ENCODE results near the gene TESK2. TPM values are rescaled to one million over a fixed set of nuclear protein-coding genes. Genes with fewer than 3 reads are reported as not detected.

Gene TESK2
- total RNA-seq, 1 donor from 2014 or later = 14.9 TPM

DNA sequence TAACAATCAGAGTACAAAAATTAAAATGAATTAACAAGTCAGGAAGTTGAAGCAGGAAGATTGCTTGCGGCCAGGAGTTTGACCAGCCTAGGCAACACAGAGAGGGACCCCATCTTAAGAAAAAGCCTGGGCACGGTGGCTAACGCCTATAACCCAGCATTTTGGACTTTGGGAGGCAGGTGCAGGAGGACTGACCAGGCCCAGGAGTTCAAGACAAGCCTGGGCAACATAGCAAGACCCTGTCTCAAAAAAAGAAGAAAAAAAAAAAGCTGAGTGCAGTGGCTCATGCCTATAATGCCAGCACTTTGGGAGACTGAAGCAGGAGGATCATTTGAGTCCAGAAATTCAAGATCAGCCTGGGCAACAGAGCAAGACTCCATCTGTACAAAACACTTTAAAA is 38.5 kb downstream of the TESK2 start:
- H3K27ac ChIP-seq = no peak overlapping the region
- no peaks in the 10 kb centered on the region for H3F3A ChIP-seq (ENCODE audit: low read depth)
- no peaks in the 10 kb centered on the region for H3K9me3 Mint-ChIP-seq
- H3K27me3 ChIP-seq = no peaks in the 10 kb centered on the region
- H4K20me1 ChIP-seq (ENCODE audit: low read depth) = no peaks in the 10 kb centered on the region
- DNase-seq (ENCODE audit: low spot score) = no peak
- H3K9me3 ChIP-seq (ENCODE audit: low read depth) = no peaks in the 10 kb centered on the region
- H3K4me3 Mint-ChIP-seq = no peak overlapping the region
- peaks cover 2% of the 10 kb centered on the region for H3K27me3 Mint-ChIP-seq (ENCODE audit: insufficient read depth, low read depth)
- no peak overlapping the region for H3K27ac Mint-ChIP-seq
- H2AFZ ChIP-seq (replicated peaks) = no peak overlapping the region
- no peak overlapping the region for H3K9ac ChIP-seq
- H3K79me2 ChIP-seq (ENCODE audit: low read depth) = no peaks in the 10 kb centered on the region
- no peak overlapping the region for H3K4me2 ChIP-seq
- H3K4me1 ChIP-seq = no peaks in the 10 kb centered on the region
- H3K4me3 ChIP-seq = no peak overlapping the region
- no peak for TF ChIP-seq EZH2phosphoT487 (IDR thresholded peaks at IDR 0.05)
- TF ChIP-seq, protein P1, sequence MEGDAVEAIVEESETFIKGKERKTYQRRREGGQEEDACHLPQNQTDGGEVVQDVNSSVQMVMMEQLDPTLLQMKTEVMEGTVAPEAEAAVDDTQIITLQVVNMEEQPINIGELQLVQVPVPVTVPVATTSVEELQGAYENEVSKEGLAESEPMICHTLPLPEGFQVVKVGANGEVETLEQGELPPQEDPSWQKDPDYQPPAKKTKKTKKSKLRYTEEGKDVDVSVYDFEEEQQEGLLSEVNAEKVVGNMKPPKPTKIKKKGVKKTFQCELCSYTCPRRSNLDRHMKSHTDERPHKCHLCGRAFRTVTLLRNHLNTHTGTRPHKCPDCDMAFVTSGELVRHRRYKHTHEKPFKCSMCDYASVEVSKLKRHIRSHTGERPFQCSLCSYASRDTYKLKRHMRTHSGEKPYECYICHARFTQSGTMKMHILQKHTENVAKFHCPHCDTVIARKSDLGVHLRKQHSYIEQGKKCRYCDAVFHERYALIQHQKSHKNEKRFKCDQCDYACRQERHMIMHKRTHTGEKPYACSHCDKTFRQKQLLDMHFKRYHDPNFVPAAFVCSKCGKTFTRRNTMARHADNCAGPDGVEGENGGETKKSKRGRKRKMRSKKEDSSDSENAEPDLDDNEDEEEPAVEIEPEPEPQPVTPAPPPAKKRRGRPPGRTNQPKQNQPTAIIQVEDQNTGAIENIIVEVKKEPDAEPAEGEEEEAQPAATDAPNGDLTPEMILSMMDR (IDR thresholded peaks at IDR 0.05) = no peak
- no peak for TF ChIP-seq EZH2 (IDR thresholded peaks at IDR 0.05)
- H3K36me3 ChIP-seq = no peaks in the 10 kb centered on the region
- H3K4me1 Mint-ChIP-seq = no peaks in the 10 kb centered on the region
- H3K36me3 Mint-ChIP-seq = no peaks in the 10 kb centered on the region

DNA sequence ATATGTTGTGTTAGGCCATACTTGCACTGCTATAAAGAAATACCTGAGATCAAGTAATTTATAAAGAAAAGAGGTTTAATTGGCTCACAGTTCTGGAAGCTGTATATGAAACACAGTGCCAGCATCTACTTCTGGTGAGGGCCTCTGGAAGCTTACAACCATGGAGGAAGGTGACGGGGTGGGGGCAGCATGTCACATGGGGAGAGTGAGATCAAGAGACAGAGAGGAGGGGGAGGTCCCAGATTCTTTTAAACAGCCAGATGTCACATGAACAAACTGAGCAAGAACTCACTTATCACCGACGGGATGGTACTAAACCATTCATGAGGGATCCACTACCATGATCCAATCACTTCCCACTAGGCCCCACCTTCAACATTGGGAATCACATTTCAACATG is 42.6 kb downstream of the TESK2 start:
- H2AFZ ChIP-seq (replicated peaks) = no peak overlapping the region
- H3K36me3 Mint-ChIP-seq = no peaks in the 10 kb centered on the region
- no peaks in the 10 kb centered on the region for H3K4me1 Mint-ChIP-seq
- H3K79me2 ChIP-seq (ENCODE audit: low read depth) = no peaks in the 10 kb centered on the region
- peaks cover 2% of the 10 kb centered on the region for H3K27me3 Mint-ChIP-seq (ENCODE audit: insufficient read depth, low read depth)
- no peaks in the 10 kb centered on the region for H3F3A ChIP-seq (ENCODE audit: low read depth)
- no peak for DNase-seq (ENCODE audit: low spot score)
- H3K27me3 ChIP-seq = no peaks in the 10 kb centered on the region
- no peak overlapping the region for H3K27ac ChIP-seq
- TF ChIP-seq EZH2phosphoT487 (IDR thresholded peaks at IDR 0.05) (no peak), EZH2 (IDR thresholded peaks at IDR 0.05) (no peak)
- TF ChIP-seq, protein P1 (IDR thresholded peaks at IDR 0.05) = no peak
- H3K36me3 ChIP-seq = no peaks in the 10 kb centered on the region
- H4K20me1 ChIP-seq (ENCODE audit: low read depth) = no peaks in the 10 kb centered on the region
- no peak overlapping the region for H3K27ac Mint-ChIP-seq
- H3K4me3 Mint-ChIP-seq = no peak overlapping the region
- H3K9me3 Mint-ChIP-seq = no peaks in the 10 kb centered on the region
- H3K9me3 ChIP-seq (ENCODE audit: low read depth) = no peaks in the 10 kb centered on the region
- no peak overlapping the region for H3K4me2 ChIP-seq
- no peaks in the 10 kb centered on the region for H3K4me1 ChIP-seq
- no peak overlapping the region for H3K9ac ChIP-seq
- H3K4me3 ChIP-seq = no peak overlapping the region

DNA sequence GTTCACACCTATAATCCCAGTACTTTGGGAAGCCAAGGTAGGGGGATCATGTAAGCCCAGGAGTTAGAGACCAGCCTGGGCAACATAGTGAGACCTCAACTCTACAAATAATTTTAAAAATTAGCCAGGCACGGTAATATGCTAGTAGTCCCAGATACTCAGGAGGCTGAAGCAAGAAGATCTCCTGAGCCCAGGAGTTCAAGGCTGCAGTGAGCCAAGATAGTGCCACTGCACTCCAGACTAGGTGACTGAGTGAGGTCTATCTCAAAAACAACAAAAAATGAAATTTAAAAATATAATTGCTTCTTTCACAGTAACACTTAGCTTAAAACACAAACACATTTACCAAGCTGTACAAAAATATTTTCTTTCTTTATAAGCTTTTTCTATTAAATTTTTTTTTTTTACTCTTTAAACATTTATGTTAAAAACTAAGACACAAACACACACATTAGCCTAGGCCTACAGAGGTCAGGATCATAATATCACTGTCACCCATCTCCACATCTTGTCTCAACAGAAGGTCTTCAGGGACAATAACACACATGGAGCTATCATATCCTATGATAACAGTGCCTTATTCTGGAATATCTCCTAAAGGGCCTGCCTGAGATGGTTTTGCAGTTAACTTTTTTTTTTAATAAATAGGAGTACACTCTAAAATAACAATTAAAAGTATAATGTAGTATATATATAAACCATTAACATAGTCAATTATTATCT is 43.9 kb downstream of the TESK2 start:
- H3K36me3 Mint-ChIP-seq = no peaks in the 10 kb centered on the region

More for the DNA sequence above, 43.9 kb downstream of the TESK2 start:
- Mint-ChIP-seq H3K4me1 (no peaks in the 10 kb centered on the region), H3K27me3 (ENCODE audit: insufficient read depth, low read depth) (peaks cover 2% of the 10 kb centered on the region), H3K27ac (no peak overlapping the region), H3K9me3 (no peaks in the 10 kb centered on the region), H3K4me3 (no peak overlapping the region)
- H3F3A ChIP-seq (ENCODE audit: low read depth) = no peaks in the 10 kb centered on the region
- no peak overlapping the region for H2AFZ ChIP-seq (replicated peaks)
- H3K9me3 ChIP-seq (ENCODE audit: low read depth) = no peaks in the 10 kb centered on the region
- H3K4me2 ChIP-seq = no peak overlapping the region
- no peak for DNase-seq (ENCODE audit: low spot score)
- no peak for TF ChIP-seq EZH2phosphoT487 (IDR thresholded peaks at IDR 0.05)
- TF ChIP-seq EZH2 (IDR thresholded peaks at IDR 0.05) = no peak
- TF ChIP-seq, protein P1 (IDR thresholded peaks at IDR 0.05) = no peak
- H3K4me3 ChIP-seq = no peak overlapping the region
- H3K4me1 ChIP-seq = no peaks in the 10 kb centered on the region
- H4K20me1 ChIP-seq (ENCODE audit: low read depth) = no peaks in the 10 kb centered on the region
- H3K36me3 ChIP-seq = no peaks in the 10 kb centered on the region
- H3K9ac ChIP-seq = no peak overlapping the region
- H3K27ac ChIP-seq = no peak overlapping the region
- H3K79me2 ChIP-seq (ENCODE audit: low read depth) = no peaks in the 10 kb centered on the region
- H3K27me3 ChIP-seq = no peaks in the 10 kb centered on the region
